Loucy (cell line): ENCODE measurements around the gene ATP10B.

Experiments used
- H2AFZ ChIP-seq: fragments of 200-600 bp; sonication (generic); 2 replicates; pipeline ENCODE4 v1.6.0; 2016; ENCODE audit warnings: antibody characterized with exemption, mild to moderate bottlenecking, low read length, moderate library complexity
- H3F3A ChIP-seq: fragments of 200-600 bp; 2 replicates; pipeline ENCODE4 v1.6.0; 2016; ENCODE audit warnings: antibody characterized with exemption, low read depth, mild to moderate bottlenecking
- H3K27me3 ChIP-seq: fragments of 200-600 bp; sonication (generic); 2 replicates; pipeline ENCODE4 v1.6.1; 2014; ENCODE audit warnings: low read length, mild to moderate bottlenecking; ENCODE audit not compliant: insufficient read depth, poor library complexity, severe bottlenecking
- H3K36me3 ChIP-seq: fragments of 200-600 bp; sonication (generic); 2 replicates; pipeline ENCODE4 v1.6.1; 2016; ENCODE audit warnings: low read length; ENCODE audit not compliant: insufficient read depth
- H3K4me1 ChIP-seq: fragments of 200-600 bp; sonication (generic); 2 replicates; pipeline ENCODE4 v1.5.1; 2014; ENCODE audit warnings: low read length, mild to moderate bottlenecking; ENCODE audit not compliant: insufficient read depth, poor library complexity, severe bottlenecking
- H3K4me2 ChIP-seq: fragments of 200-600 bp; sonication (generic); 2 replicates; pipeline ENCODE4 v1.6.0; 2014; ENCODE audit warnings: antibody characterized with exemption, low read length, low read depth, mild to moderate bottlenecking; ENCODE audit not compliant: poor library complexity, severe bottlenecking
- H3K4me3 ChIP-seq: fragments of 200-600 bp; sonication (generic); 2 replicates; pipeline ENCODE4 v1.5.1; 2014; ENCODE audit warnings: low read length, mild to moderate bottlenecking, mixed read lengths; ENCODE audit not compliant: poor library complexity, severe bottlenecking
- H3K79me2 ChIP-seq: fragments of 200-600 bp; sonication (generic); 2 replicates; pipeline ENCODE4 v1.6.1; 2014; ENCODE audit warnings: low read length; ENCODE audit not compliant: insufficient read depth
- H3K9ac ChIP-seq: fragments of 200-600 bp; sonication (generic); 2 replicates; pipeline ENCODE4 v1.6.0; 2014; ENCODE audit warnings: mild to moderate bottlenecking, low read depth, low read length, moderate library complexity; ENCODE audit not compliant: poor library complexity, severe bottlenecking
- H3K9me2 ChIP-seq: fragments of 200-600 bp; sonication (generic); replicated peaks from 2 replicates; pipeline ENCODE4 v1.6.1; 2016; ENCODE audit warnings: low read depth, low read length, mixed read lengths
- H3K9me3 ChIP-seq: fragments of 200-600 bp; sonication (generic); 2 replicates; pipeline ENCODE4 v1.6.1; 2014; ENCODE audit warnings: mild to moderate bottlenecking, antibody characterized with exemption, low read length, low read depth; ENCODE audit not compliant: insufficient read depth
- H4K20me1 ChIP-seq: fragments of 200-600 bp; sonication (generic); 2 replicates; pipeline ENCODE4 v1.6.0; 2014; ENCODE audit warnings: antibody characterized with exemption, low read length, mild to moderate bottlenecking; ENCODE audit not compliant: insufficient read depth, poor library complexity, severe bottlenecking
- EZH2phosphoT487 ChIP-seq: fragments of 200-600 bp; IDR thresholded peaks from 2 replicates; pipeline ENCODE4 v1.6.1; 2018; ENCODE audit warnings: antibody characterized with exemption, mild to moderate bottlenecking, moderate library complexity, borderline replicate concordance
- TF ChIP-seq, protein P1 (sequence below): fragments of 200-600 bp; sonication (generic); conservative IDR thresholded peaks from 2 replicates; pipeline ENCODE4 v1.5.1; 2014; ENCODE audit warnings: mild to moderate bottlenecking, antibody characterized with exemption, low read length

Gene ATP10B

DNA sequence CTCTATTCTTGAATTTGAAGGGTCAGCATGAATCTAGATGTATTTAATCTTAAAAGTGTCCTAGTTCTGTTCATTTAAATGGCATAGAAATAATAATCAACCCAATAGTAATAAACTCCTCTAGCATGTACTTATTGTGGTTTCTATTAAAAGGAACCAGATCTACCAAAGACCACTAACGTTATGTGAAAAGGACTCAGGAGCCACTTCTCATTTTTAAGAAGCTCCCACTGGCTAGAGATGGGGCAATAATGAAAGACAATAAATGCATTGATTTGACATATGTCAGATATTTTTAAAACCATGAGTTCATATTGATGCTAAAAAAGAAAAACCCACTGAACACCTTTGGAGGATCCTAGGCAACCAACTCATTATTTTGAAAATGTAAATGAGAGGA lies 191.9 kb downstream of the ATP10B start:
- TF ChIP-seq EZH2phosphoT487: no peak
- TF ChIP-seq, protein P1, sequence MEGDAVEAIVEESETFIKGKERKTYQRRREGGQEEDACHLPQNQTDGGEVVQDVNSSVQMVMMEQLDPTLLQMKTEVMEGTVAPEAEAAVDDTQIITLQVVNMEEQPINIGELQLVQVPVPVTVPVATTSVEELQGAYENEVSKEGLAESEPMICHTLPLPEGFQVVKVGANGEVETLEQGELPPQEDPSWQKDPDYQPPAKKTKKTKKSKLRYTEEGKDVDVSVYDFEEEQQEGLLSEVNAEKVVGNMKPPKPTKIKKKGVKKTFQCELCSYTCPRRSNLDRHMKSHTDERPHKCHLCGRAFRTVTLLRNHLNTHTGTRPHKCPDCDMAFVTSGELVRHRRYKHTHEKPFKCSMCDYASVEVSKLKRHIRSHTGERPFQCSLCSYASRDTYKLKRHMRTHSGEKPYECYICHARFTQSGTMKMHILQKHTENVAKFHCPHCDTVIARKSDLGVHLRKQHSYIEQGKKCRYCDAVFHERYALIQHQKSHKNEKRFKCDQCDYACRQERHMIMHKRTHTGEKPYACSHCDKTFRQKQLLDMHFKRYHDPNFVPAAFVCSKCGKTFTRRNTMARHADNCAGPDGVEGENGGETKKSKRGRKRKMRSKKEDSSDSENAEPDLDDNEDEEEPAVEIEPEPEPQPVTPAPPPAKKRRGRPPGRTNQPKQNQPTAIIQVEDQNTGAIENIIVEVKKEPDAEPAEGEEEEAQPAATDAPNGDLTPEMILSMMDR: no peak
- no peaks in the 10 kb centered on the region for H3F3A ChIP-seq
- no peaks in the 10 kb centered on the region for H3K36me3 ChIP-seq
- H3K9me3 ChIP-seq: no peaks in the 10 kb centered on the region
- H3K9me2 ChIP-seq: no peaks in the 10 kb centered on the region
- H3K4me3 ChIP-seq: no peak overlapping the region
- H2AFZ ChIP-seq: no peak overlapping the region
- H3K79me2 ChIP-seq: no peaks in the 10 kb centered on the region
- no peaks in the 10 kb centered on the region for H3K27me3 ChIP-seq
- no peaks in the 10 kb centered on the region for H4K20me1 ChIP-seq
- H3K9ac ChIP-seq: no peak overlapping the region
- H3K4me2 ChIP-seq: no peak overlapping the region
- no peaks in the 10 kb centered on the region for H3K4me1 ChIP-seq

- H3K79me2 ChIP-seq: no peaks in the 10 kb centered on the region
- no peaks in the 10 kb centered on the region for H3K9me2 ChIP-seq
- no peaks in the 10 kb centered on the region for H3K9me3 ChIP-seq
- H3K4me1 ChIP-seq: no peaks in the 10 kb centered on the region
- H3K36me3 ChIP-seq: no peaks in the 10 kb centered on the region
- H3F3A ChIP-seq: no peaks in the 10 kb centered on the region
- H4K20me1 ChIP-seq: no peaks in the 10 kb centered on the region
- TF ChIP-seq, protein P1: no peak
- TF ChIP-seq EZH2phosphoT487: no peak
- H3K27me3 ChIP-seq: no peaks in the 10 kb centered on the region
- H3K9ac ChIP-seq: no peak overlapping the region
- H3K4me2 ChIP-seq: no peak overlapping the region
- no peak overlapping the region for H2AFZ ChIP-seq
- H3K4me3 ChIP-seq: no peak overlapping the region
Observed at GRCh38 chr5:160657622-160658458, 194.2 kb downstream of the ATP10B start.

DNA sequence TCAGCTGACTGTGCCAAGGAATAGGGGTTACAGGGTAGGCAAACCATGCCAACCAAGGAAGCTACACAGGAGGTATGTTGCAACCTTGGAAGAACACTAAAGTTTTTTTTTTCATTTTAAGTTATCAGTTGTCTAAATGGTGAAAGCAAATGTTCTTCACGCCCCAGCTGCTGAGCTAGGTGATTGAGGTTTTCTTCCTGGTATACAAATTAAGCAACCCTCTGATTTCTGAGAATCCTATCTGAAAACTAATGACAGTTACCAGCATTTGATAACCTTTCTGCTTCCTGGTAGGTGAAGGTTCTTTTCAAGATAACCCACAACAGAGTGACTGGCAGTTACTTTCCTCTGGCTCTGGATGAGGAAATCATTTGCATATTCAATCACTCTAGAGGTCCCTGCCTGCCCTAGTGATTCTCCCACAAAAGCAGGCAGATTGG lies 194.9 kb downstream of the ATP10B start:
- H3K27me3 ChIP-seq: no peaks in the 10 kb centered on the region
- H3K79me2 ChIP-seq: no peaks in the 10 kb centered on the region
- no peaks in the 10 kb centered on the region for H4K20me1 ChIP-seq
- no peak overlapping the region for H3K4me3 ChIP-seq
- no peak for TF ChIP-seq EZH2phosphoT487
- TF ChIP-seq, protein P1: no peak
- no peaks in the 10 kb centered on the region for H3K9me2 ChIP-seq
- H3K36me3 ChIP-seq: no peaks in the 10 kb centered on the region
- H3K4me2 ChIP-seq: no peak overlapping the region
- no peaks in the 10 kb centered on the region for H3K4me1 ChIP-seq
- H3F3A ChIP-seq: no peaks in the 10 kb centered on the region
- H3K9me3 ChIP-seq: no peaks in the 10 kb centered on the region
- no peak overlapping the region for H2AFZ ChIP-seq
- H3K9ac ChIP-seq: no peak overlapping the region
